ENCODE data around the gene SLC15A4.
"Not testable (repeated sequence)": the region's sequence is repeated elsewhere in the genome, so short reads cannot be mapped to it uniquely, and the experiment has no call there.

The SLC15A4 gene

GRCh38 chr12:128823916-128824839 is at the start of gene SLC15A4:
Gene SLC15A4, minus strand, starts transcription at chr12:128823958. Its CDS starts 15 bp downstream, at chr12:128823943.
- peak; percentile 79 for DNase-seq

- DNase-seq = no peak
Observed at GRCh38 chr12:128872303-128872702, 48.5 kb upstream of the SLC15A4 start.

GRCh38 chr12:128871516-128871892 is 47.7 kb upstream of the SLC15A4 start:
- DNase-seq = no peak

- no peak for DNase-seq
Observed at GRCh38 chr12:128867466-128867865, 43.7 kb upstream of the SLC15A4 start.

- DNase-seq = no peak
Observed at GRCh38 chr12:128864516-128865186, 40.9 kb upstream of the SLC15A4 start.

- no peak for DNase-seq
Observed at GRCh38 chr12:128863957-128864356, 40.2 kb upstream of the SLC15A4 start.

GRCh38 chr12:128861226-128862016 is 37.7 kb upstream of the SLC15A4 start:
- DNase-seq = no peak

GRCh38 chr12:128859311-128859710 is 35.6 kb upstream of the SLC15A4 start:
- DNase-seq = no peak

GRCh38 chr12:128857133-128857763 is 33.5 kb upstream of the SLC15A4 start:
- no peak for DNase-seq

- no peak for DNase-seq
Observed at GRCh38 chr12:128856791-128857078, 33.0 kb upstream of the SLC15A4 start.

- no peak for DNase-seq
Observed at GRCh38 chr12:128856035-128856790, 32.5 kb upstream of the SLC15A4 start.

GRCh38 chr12:128853600-128854197 is 29.9 kb upstream of the SLC15A4 start:
- no peak for DNase-seq

GRCh38 chr12:128852885-128853599 is 29.3 kb upstream of the SLC15A4 start, which contains the start of gene GLT1D1:
Gene GLT1D1, plus strand, starts transcription at chr12:128853478. Its CDS starts 104 bp downstream, at chr12:128853582.
- no peak for DNase-seq

GRCh38 chr12:128852026-128852698 is 28.4 kb upstream of the SLC15A4 start:
- no peak for DNase-seq

GRCh38 chr12:128851429-128851828 is 27.7 kb upstream of the SLC15A4 start:
- not testable (repeated sequence) for DNase-seq

- DNase-seq = no peak
Observed at GRCh38 chr12:128850400-128850799, 26.6 kb upstream of the SLC15A4 start.

GRCh38 chr12:128849806-128850205 is 26.0 kb upstream of the SLC15A4 start:
- not testable (repeated sequence) for DNase-seq

GRCh38 chr12:128848371-128848770 is 24.6 kb upstream of the SLC15A4 start:
- DNase-seq = no peak

GRCh38 chr12:128846671-128847070 is 22.9 kb upstream of the SLC15A4 start:
- not testable (repeated sequence) for DNase-seq

- no peak for DNase-seq
Observed at GRCh38 chr12:128844031-128844635, 20.4 kb upstream of the SLC15A4 start.

All from NCI-H2029 treated with DMSO at 0.1 percent for 48 hours (cell line).